SH-SY5Y (cell line): ENCODE data around the gene POLA1.

ENCODE experiments used
- GATA2 ChIP-seq: IDR thresholded peaks from 2 replicates; pipeline ENCODE4 v1.6.1; 2011; ENCODE audit warnings: mild to moderate bottlenecking, low read depth, low read length
- GATA3 ChIP-seq: IDR thresholded peaks from 2 replicates; pipeline ENCODE4 v1.6.1; 2011; ENCODE audit warnings: low read depth, mild to moderate bottlenecking, low read length, moderate library complexity

GRCh38 chrX:24694825-24695224 lies 1.1 kb downstream of the POLA1 start:
- TF ChIP-seq GATA2 (no peak), GATA3 (no peak)
